Esophagus mucosa (tissue), 1 donor: ENCODE data around the gene WDSUB1. TPM values are rescaled to one million over a fixed set of nuclear protein-coding genes. Genes with fewer than 3 reads are reported as not detected.
A peak's percentile ranks its signal among the peaks of the same experiment; 100 is the strongest.

ENCODE experiments used
- ATAC-seq: fragments of 200-7000 bp; cut with Tn5 transposase; one replicate; pipeline ENCODE4 v1.9.1; 2020
- total RNA-seq: library from RNA; stranded (reverse); gene quantifications from one replicate; pipeline ENCODE4 v1.2.4, GENCODE V29; 2023
- donor health status: DM: yes; HTN: yes; CAD: no.

The WDSUB1 gene
- total RNA-seq, 1 donor from 2014 or later = 7.5 TPM

DNA sequence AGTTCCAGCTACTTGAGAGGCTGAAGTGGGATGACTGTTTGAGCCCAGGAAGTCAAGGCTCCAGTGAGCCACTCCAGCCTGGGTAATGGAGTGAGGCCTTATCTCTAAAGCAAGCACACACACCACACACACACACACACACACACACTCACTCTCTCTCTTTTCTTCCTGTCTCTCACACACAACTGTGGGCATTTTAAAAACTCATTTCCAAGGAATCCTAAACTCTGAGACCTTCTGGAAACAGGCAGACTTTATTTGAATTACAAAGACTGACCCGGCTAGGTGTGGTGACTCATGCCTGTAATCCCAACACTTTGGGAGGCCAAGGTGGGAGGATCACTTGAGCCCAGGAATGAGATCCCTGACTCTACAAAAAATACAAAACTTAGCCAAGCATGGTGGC, 21.3 kb downstream of the WDSUB1 start:
- ATAC-seq = no peak

DNA sequence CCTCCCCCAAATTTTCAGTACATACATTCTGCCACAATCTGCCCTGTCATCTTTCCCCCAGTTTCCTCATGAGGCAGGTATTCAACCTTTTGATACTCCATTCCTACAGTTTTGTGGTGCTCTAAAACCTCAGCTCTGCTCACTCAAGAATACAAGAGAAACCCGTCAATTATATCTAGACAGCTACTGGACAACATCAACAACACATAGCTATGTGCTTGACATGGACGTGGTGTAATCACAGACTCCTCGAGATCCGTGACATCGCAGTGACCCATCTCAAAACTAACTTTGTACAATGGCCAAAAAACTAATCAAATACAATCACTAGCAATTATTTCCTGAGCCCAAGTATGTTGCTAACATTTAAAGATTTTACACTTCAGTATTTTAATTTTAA, 23.6 kb downstream of the WDSUB1 start:
- no peak for ATAC-seq

DNA sequence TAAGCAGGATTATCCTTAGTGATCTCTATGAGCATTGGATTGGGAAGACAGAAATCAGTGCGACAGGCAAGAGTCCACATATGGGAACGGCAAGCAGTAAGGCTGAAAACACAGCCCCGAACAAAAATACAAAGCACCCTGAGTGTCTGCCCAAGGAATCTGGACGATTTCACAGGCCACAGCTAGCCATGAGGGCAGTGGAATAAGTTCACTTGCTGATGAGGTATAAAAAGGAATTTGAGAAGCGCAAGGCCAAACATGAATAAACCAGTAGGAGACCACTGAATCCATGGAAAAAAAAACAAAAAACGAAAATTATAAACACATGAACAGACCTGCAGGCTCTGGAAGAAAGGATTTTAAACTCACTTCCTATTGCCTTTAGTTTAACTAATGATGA, 24.3 kb downstream of the WDSUB1 start:
- ATAC-seq = no peak

DNA sequence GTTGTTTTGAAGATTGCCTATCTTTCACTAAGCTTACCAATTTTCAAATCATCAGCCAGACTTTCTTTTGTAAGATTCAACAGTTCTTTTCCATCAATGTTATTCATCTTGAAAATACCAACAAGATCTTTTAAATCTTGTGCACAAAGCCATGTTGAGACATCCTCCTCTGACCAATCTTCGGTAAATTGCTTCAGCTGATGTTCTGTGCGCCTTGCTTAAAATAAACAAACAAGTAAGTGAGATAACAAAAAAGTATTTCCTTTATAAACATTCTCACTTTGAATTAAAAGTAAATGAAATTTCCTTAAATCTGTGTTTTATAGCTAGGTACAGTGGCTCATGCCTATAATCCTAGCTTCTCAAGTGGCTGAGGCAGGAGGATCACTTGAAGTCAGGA, 30.3 kb downstream of the WDSUB1 start:
- no peak for ATAC-seq

DNA sequence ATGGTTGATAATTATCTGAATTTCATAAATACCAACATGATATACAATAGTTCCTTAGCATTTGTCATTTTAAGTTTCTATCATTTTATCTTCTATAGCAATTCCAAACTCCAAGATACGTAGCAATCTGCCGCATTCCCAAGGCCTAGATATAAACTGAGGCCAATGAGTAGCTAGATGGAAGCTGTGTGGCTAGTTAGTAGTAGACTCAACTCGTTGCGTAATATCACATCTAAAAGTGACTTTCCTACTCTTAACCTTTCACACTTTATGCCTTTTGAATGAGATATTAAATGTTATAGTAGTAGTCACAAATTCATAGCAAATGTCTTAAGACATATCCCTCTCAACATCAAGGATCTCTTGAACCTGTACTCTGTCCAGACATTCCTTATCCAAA, 33.6 kb downstream of the WDSUB1 start:
- no peak for ATAC-seq

DNA sequence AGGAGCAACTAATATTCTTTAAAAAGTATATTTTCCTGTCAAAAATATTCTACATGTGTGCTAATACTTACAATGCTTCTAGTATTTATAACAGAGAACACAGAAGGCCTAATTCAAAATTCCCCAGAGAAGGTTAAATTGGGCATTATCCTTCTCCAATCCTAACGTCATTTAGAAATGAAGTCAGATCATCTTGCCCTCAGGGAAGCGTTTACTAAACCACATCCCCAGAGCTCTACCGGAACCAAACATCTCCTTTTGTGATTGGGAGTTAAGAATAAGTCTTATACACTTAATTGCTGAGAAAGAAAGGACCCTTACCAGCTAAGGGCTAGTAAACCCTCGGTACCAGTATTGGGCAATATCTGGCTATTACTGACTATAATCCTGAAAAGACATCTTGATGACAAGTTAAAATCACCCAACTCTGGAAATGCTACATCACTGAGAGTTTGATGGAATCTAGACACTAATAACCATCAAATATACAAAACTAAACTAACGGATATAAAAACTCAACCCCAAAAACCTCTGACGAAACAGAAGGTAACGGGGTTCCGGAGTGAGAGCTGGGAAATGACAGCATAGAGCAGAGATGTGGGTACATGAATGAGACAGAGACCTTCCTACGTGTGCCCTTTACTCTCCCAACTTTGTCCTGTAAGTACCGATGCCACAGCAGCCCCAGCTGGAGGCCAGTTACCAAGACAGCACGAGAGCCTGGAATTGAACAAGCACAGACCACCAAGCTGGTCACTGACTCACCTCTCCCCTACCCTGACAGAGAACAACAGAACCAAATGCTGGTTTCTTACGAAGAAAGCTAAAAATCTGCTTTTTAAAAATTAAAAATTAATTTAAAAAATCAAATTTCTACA, 35.0 kb downstream of the WDSUB1 start:
- no peak for ATAC-seq

DNA sequence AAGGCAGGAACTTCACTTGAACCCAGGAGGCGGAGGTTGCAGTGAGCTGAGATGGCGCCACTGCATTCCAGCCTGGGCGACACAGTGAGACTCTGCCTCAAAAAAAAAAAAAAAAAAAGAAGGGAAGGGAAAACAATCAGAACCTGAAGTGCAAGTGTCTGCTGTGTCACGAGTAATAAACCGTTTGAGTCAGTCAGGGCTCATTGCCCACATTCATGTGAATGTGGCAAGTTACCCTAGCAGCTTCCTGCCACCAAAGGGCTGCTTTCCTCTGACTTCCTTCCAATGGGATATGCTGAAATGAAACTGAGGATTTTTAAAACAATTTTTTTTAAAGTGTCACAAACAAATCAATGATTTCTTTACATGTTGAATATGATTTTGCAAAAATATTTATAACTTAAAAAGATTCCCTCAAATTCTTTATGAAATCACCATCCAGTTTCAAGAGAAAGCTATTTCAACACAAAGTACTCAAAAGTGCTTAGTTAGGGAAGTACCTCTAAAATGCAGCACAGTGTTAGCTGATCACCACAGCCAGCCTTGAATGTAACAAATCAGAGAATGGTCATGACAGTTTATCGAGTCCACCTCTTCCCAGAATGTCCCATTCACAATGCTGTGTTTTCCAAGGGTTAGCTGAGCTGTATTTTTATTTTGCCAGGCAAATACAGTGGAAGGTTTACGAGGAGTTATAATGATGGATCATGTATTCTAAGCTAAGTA, 36.4 kb downstream of the WDSUB1 start:
- ATAC-seq = peak; percentile 92

DNA sequence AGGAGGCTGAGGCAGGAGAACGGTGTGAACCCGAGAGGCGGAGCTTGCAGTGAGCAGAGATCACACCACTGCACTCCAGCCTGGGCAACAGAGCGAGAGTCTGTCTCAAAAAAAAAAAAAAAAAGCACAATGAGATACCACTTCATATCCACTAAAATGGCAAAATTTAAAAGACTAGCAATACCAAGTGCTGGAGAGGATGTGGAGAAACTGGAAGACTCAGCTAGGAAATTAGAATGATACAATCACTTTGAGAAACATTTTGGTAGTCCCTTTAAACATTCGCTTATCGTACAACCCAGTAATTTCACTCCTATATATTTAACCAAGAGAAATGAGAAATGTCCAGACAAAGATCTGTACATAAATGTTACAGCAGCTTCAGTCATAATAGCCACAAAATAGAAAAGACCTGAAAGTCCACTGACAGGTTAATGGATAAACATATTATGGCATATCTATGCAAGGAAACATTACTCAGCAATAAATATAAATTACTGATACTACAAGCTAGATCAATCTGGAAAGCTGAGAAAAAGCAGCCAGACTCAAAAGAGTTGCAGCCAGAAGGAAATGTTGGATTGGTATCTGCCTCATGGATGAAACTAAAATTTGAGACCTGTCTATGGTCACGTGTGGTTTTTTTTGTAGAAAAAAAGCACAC, 40.0 kb downstream of the WDSUB1 start:
- ATAC-seq = no peak

DNA sequence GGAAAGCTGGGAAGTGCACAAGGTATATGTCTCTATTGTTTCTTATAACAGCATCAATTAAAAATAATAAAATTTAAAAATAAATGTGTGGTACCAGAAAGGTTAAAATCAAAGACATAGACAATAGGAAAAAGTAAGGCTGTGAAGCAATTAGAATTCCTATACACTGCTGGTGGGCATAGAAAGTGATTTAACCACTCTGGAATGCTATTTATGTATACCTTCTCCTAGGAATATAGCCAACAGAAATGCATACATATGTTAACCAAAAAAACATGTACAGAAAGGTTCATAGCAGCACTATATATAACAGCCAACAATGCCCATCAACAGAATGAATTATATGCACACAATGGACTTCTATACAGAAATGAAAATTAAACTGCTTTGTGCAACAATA, 43.0 kb downstream of the WDSUB1 start:
- ATAC-seq = no peak

DNA sequence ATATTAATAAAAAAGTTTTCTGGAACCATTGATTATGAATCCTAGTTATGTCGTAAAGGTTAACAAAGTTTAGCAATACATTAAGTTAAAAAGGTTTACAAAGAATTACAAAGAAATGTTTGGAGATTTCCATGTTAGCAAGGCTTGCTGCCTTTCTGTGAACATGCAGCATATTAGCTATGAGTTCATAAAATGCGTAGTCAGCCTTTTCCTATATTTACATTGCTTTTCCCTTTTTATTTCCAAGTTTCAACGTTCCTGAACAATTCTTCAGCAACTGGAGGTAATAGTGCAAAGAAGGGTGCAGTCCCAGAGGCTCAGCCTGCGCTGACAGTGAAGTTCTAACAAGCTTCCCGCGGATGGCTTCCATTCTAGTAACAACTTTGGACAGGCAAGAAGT, 51.6 kb downstream of the WDSUB1 start:
- no peak for ATAC-seq

DNA sequence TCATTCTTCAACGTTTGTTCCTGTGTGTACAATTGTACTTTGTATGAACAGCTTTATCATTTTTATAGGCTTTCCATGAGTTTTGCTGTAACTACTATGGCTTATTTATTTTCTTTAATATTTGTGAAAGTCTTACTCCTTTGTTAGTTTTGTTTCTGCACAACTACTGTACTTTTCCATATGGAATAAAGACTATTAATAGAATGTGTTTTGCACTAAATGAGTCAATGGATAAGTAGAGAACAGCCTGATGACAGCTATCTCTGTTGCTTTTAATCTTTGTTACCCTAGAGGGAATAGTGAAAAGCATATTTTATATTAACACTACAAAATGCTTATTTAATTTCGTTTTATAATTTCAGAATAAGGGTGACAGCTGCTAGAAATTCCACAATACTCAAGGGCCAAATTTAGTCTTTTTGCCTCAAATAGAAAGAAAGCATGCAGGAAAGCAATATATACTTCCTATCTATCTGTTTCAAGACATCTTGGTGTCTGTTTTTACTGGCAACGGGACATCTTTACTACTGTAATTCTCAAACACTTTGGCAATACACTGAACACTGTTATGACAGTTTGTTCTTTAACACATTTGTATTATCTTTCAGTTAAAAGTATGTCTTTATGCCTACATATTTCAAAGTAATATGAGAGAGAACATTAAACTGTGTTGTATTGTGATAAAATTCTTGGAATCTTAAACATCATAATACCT, 53.9 kb downstream of the WDSUB1 start:
- no peak for ATAC-seq

DNA sequence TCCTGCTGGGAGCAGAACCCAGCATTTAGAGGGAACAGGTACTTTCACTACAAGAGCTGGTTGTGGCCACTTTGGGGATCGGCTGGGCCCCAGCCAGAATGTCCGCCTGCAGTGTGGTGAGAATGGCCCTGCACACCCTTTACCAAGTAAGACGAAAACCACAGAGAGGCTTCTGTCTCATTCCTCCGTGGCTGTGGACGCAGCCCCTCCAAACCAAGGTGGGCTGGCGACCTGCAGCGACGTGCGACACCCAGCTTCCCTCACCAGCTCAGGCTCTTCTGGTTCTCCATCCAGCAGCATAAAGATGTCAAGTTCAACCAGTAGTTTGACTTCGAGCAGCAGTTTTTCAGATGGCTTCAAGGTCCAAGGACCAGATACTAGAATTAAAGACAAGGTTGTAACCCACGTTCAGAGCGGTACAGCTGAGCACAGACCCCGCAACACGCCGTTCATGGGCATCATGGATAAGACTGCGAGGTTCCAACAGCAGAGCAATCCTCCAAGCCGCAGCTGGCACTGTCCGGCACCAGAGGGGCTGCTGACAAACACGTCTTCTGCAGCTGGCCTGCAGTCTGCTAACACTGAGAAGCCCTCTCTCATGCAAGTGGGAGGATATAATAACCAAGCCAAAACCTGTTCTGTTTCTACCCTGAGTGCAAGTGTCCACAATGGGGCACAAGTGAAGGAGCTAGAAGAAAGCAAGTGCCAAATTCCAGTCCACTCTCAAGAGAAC, 56.2 kb downstream of the WDSUB1 start:
- ATAC-seq = no peak

DNA sequence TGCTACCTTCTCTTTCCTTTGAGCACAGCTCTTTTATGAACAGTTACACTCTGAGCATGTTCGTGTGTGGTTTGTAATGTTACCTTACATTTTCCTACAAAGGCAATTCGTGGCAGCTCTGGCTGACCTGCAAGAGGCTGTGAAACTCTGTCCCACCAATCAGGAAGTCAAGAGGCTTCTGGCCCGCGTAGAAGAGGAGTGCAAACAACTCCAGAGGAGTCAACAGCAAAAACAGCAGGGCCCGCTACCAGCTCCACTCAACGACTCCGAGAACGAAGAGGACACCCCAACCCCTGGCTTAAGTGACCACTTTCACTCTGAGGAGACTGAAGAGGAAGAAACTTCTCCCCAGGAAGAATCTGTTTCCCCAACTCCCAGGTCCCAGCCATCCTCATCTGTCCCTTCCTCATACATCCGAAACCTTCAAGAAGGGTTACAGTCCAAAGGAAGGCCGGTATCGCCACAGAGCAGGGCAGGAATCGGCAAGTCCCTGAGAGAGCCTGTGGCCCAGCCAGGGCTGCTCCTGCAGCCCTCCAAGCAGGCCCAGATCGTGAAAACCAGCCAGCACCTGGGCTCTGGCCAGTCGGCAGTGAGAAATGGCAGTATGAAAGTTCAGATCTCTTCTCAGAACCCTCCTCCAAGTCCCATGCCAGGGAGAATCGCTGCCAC, 56.9 kb downstream of the WDSUB1 start:
- ATAC-seq = no peak

DNA sequence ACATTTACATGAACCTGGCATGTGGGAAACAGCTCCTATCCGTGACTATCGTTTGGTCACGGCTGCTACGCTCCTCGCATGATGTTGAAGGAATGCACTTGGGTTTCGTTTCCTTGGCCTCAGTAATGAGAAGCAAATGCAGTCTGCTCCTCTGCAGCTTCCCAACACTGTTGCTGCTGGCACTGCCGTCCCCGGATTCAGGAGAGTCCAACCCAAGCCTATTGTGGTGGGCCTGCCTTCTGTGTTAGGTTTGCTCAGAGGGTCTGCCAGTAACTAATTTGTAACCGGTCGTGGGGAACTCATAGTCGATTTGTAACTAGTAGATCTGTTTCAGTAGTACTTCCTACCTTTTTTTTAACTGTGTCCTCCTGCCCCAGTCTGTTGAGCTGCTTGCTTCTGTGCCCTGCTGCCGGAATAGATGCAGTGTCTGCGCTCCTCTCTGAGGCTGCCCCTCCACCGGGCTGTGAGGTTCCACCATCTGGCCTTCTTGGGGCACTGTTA, 58.4 kb downstream of the WDSUB1 start:
- ATAC-seq = no peak

DNA sequence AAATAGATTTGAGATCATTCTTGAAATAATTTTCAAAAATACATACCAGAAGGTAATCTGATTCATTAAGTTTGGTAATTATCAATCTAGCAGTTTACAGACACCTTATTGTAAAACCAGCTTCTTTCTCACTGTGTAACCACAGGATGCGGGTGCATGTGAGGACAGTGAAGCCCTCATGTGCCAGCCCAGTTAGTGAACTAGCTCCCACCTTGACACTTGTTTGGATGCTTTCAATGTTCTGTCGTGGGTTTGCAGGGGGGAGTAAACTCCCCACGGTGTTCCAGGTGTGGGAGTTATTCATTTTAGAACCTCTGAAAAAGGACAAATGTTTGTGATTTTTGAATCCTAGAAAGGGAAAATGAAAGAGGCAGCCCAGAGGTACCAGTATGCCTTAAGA, 59.0 kb downstream of the WDSUB1 start:
- ATAC-seq = no peak

DNA sequence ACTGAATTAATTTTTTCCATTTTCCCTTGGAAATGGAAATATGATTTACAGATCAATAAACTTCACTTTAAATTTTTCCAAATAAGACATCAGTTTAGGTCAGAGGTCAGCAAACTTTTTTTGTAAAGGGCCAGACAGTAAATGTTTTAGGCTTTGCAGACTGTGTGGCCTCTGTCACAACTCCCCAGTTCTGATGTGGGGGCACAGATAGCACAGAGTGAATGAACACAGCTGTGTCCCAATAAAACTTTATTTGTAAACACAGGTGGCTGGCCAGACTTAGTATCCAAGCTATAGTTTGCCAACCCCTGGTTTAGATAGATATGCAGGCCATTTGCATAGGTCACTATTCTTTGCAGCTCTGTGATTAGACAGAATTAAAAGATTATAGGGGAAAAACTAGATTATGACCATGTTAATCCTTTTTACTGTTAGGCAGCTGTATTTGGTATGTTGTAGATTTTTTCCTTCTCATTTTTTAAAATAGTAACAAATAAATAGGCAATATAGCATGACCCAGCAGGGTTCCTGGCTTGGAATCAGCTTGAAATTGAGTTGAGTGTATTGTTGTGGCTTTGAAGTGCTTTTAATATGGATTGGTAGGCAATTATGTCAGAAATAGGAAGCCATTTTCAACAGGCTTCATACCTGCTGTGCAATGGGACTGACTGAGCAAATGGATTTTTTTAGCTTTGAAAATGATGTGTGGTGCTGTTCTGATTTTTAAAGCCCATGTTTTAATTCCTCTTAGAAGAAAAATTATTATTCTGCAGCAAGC, 59.7 kb downstream of the WDSUB1 start:
- ATAC-seq = no peak

DNA sequence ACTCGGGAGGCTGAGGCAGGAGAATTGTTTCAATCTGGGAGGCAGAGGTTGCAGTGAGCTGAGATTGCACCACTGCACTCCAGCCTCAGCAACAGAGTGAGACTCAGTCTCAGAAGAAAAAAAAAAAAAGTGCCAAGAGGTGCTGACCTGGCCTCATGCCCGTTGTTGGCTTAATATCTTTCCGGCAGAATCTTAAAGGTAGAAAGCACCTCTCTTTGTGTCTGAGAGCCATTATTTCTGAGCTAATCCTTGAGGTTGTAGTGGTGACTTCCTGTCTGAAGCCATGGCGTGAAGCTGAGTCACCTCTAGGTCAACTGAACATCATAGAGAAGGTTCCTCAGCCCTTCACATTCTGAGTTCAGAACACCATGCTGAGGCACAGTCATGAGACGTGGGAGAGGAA, 60.4 kb downstream of the WDSUB1 start:
- ATAC-seq = peak; percentile 91

DNA sequence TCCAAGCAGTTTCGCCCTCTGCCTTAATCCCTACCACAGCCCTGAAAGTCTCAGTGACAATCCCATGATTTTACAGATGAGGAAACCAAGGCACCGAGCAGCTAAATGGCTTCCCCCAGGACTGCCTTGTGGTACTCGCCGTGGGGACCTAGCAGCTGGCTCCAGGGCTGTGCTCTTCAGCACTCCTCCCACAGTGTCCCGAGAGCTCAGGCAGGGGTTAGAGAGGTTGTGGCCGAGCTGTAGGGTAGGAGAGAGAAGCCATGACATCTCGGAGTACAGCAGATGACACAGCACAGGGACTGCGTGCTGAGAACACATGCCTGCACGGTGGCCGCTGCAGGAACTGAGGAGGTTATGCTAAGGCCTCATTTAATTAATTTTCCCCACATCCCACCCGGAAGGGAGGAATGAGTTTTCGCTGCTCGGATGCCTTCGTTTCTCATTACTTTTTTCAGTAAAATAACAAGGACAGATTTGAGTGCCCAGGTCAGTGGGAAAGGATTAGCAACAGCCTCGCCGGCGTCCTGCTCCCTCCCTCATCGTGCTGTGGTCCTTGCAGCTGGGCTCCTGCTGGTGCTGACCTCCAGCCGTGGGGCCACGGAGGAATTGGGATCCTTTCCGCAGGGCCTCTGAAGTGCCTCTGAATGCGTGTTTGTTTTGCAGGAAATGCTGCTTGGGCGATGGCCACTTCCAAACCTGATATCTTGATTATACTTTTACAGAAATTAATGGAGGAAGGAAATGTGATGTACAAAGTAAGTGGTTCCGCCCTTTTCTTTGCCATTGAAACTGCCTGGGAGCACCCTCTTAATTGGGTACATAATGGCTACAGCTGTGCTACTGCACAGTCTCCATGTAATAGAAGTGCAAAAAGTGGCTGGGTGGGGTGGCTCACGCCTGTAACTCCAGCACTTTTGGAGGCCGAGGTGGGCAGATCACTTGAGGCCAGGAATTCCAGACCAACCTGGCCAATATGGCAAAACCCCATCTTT, 61.2 kb downstream of the WDSUB1 start:
- peak; percentile 14 for ATAC-seq
